A673 (cell line): ENCODE results near the gene JAK3.

Experiments
- EZH2 ChIP-seq: fragments of 200-600 bp; sonication (generic); IDR thresholded peaks from 2 replicates; pipeline ENCODE4 v1.6.1; 2017; ENCODE audit warnings: borderline replicate concordance, low read depth, mild to moderate bottlenecking, mixed read lengths, antibody characterized with exemption, low read length; ENCODE audit not compliant: poor library complexity, severe bottlenecking
- TF ChIP-seq, protein P1 (sequence below): fragments of 300-800, 200-600 bp; sonication (generic); conservative IDR thresholded peaks from 2 replicates; pipeline ENCODE4 v1.5.1; 2017; ENCODE audit warnings: low read depth, mild to moderate bottlenecking, antibody characterized with exemption, low read length, moderate library complexity, mixed read lengths

DNA sequence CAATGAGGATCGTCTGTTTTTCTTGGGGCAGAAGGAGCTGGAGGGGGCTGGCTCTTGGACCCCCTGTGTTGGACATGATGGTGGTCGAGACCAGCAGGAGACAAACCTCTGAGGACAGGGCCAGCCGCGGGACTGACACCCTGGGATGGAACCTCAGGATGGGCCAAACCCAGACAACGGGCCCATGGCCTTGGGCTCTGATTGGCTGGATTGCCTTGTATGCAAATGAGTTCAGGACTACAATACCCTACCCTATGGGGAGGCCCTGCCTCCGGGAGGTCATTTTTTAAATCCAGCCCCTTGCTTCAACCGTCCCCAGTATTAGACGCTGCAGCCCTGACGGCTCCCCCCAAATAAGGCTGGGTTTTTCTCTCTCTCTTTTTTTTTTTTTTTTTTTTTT is 46.0 kb upstream of the JAK3 start:
- TF ChIP-seq, protein P1, sequence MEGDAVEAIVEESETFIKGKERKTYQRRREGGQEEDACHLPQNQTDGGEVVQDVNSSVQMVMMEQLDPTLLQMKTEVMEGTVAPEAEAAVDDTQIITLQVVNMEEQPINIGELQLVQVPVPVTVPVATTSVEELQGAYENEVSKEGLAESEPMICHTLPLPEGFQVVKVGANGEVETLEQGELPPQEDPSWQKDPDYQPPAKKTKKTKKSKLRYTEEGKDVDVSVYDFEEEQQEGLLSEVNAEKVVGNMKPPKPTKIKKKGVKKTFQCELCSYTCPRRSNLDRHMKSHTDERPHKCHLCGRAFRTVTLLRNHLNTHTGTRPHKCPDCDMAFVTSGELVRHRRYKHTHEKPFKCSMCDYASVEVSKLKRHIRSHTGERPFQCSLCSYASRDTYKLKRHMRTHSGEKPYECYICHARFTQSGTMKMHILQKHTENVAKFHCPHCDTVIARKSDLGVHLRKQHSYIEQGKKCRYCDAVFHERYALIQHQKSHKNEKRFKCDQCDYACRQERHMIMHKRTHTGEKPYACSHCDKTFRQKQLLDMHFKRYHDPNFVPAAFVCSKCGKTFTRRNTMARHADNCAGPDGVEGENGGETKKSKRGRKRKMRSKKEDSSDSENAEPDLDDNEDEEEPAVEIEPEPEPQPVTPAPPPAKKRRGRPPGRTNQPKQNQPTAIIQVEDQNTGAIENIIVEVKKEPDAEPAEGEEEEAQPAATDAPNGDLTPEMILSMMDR = no peak
- TF ChIP-seq EZH2 = no peak
